T-helper 1 cell treated with Interleukin-12 subunit alpha and Interleukin-12 subunit beta and Interleukin-4 antibody, amounts not matched to agents 30 μg/mL and 1 μg/mL, for 36 hours (primary cell): ENCODE measurements around the gene DIP2C.
"Not testable (repeated sequence)": the region's sequence is repeated elsewhere in the genome, so short reads cannot be mapped to it uniquely, and the experiment has no call there.

Source experiments
- H3K27ac Mint-ChIP-seq: one replicate; pipeline ENCODE4 v1.8.0; 2021; ENCODE audit warnings: mild to moderate bottlenecking, mixed read lengths
- H3K27me3 Mint-ChIP-seq: one replicate; pipeline ENCODE4 v1.8.0; 2021; ENCODE audit warnings: low read depth, mixed read lengths
- H3K36me3 Mint-ChIP-seq: one replicate; pipeline ENCODE4 v1.8.0; 2021; ENCODE audit warnings: low read depth, mixed read lengths
- H3K4me1 Mint-ChIP-seq: one replicate; pipeline ENCODE4 v1.8.0; 2021; ENCODE audit warnings: low read depth, mixed read lengths
- H3K4me3 Mint-ChIP-seq: one replicate; pipeline ENCODE4 v1.8.0; 2021; ENCODE audit warnings: mild to moderate bottlenecking, moderate library complexity, mixed read lengths
- H3K9me3 Mint-ChIP-seq: one replicate; pipeline ENCODE4 v1.8.0; 2021; ENCODE audit warnings: mixed read lengths

The DIP2C gene

DNA sequence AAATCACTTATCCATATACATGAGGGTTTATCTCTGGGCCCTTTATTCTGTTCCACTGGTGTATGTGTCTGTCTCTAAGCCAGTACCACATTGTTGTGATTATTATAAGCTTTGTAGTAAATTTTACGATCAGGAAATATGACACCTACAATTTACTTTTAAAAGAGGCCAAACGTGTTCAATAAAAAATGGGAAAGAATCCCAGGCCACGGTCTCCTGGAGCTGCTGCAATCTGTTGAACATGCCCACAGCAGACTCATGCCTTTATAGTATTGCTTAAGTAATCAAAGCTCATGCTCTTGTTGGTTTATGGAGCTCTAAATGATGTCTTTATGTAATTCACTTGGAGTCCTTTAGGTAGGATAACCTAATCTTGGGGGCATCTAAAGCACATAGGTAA, 281.2 kb downstream of the DIP2C start:
- Mint-ChIP-seq H3K36me3 (no peaks in the 10 kb centered on the region), H3K4me3 (no peak overlapping the region), H3K27ac (no peak overlapping the region), H3K27me3 (no peaks in the 10 kb centered on the region), H3K9me3 (no peaks in the 10 kb centered on the region), H3K4me1 (no peaks in the 10 kb centered on the region)

DNA sequence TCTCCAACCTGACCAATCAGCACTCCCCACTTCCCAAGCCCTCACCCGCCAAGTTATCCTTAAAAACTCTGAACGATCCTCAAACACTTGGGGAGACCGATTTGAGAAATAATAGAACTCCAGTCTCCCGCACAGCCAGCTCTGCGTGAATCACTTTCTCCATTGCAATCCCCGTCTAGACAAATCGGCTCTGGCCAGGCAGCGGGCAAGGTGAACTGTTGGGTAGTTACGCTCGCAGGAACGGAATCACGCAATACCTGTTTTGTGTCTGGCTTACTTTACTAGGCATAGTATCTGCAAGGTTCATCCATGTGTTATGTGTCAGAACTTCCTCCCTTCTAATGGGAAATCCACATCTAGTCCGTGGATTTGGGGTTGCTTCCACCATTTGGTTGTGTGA, 282.5 kb downstream of the DIP2C start:
- H3K4me1 Mint-ChIP-seq = no peaks in the 10 kb centered on the region
- H3K27ac Mint-ChIP-seq = no peak overlapping the region
- no peaks in the 10 kb centered on the region for H3K36me3 Mint-ChIP-seq
- H3K4me3 Mint-ChIP-seq = no peak overlapping the region
- H3K27me3 Mint-ChIP-seq = no peaks in the 10 kb centered on the region
- H3K9me3 Mint-ChIP-seq = no peaks in the 10 kb centered on the region

DNA sequence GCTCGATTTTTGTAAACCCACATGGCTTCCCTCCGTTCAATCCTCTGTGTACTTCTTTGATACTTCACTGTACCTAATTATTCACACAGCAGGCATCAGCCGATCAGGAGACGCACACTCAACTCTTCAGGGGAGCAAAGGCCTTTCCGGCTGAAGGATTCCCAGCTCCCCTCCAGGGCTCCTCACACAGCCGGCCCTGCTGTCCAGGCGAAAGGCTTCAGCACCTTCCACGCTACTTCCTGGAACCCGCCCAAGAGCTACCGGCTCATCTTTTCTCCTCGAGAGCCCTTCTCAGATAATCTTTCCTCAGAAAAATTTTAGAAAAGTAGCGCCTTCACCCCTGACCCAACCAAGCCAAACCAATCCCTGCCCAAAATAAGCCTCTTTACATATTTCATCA, 283.8 kb downstream of the DIP2C start:
- no peaks in the 10 kb centered on the region for H3K27me3 Mint-ChIP-seq
- H3K27ac Mint-ChIP-seq = no peak overlapping the region
- H3K4me1 Mint-ChIP-seq = no peaks in the 10 kb centered on the region
- H3K4me3 Mint-ChIP-seq = no peak overlapping the region
- H3K36me3 Mint-ChIP-seq = no peaks in the 10 kb centered on the region
- no peaks in the 10 kb centered on the region for H3K9me3 Mint-ChIP-seq

DNA sequence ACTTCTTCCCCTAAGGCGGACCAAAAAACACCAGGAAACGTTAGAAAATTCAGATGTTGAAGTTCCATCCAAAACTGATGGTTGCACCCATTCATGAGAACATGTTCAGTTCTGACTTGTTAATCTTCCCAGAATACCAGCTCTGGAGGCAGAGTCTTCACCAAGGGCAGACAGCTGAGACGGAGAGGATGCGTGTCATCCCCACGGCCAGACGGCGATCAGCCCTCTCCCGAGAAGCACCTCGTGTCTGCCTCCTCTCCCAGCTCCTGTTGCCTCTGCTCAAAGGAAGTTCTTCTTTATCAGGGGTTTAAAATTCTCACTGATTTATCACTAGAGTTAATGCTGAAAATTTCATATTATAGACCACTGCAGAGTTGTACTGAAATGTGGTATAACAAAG, 284.5 kb downstream of the DIP2C start:
- no peaks in the 10 kb centered on the region for H3K9me3 Mint-ChIP-seq
- H3K4me1 Mint-ChIP-seq = no peaks in the 10 kb centered on the region
- H3K27me3 Mint-ChIP-seq = no peaks in the 10 kb centered on the region
- H3K27ac Mint-ChIP-seq = no peak overlapping the region
- H3K36me3 Mint-ChIP-seq = no peaks in the 10 kb centered on the region
- no peak overlapping the region for H3K4me3 Mint-ChIP-seq

DNA sequence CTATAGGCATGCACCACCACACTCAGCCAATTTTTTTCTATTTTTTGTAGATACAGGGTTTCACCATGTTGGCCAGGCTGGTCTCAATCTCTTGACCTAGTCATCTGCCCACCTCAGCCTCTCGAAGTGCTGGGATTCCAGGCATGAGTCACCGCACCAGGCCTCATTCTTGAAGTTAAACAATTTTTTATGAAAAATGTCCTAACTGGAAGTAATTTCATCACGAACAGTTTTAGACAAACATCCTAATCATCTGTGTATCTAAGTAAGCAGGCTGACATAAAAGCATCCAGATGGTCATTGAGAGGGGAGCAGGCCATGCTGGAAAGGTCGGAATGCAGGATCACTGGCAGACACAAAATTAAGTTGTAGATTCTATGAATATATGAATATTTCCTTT, 285.1 kb downstream of the DIP2C start:
- Mint-ChIP-seq H3K4me3 (no peak overlapping the region), H3K27me3 (no peaks in the 10 kb centered on the region)

DNA sequence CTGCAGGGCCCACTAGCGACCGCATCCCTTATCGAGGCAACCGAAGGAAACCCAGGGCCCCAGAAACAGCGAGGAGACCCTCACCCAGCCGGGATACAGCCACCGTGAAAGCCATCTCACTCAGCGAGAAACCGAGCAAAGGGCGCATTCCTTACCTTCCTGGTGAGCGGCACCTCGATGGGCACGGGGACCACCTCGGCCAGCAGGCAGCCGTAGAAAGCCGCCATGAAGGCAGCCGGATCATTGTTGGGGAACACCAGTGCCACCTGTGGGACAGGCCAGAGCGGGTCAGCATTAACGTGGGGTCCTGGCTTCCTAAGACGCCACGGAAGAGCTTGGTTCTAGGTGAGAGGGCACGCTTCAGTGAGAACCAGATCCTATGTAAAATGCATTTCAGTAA, 290.5 kb downstream of the DIP2C start:
- Mint-ChIP-seq H3K27me3 (no peaks in the 10 kb centered on the region), H3K27ac (no peak overlapping the region), H3K9me3 (no peaks in the 10 kb centered on the region), H3K4me1 (no peaks in the 10 kb centered on the region), H3K4me3 (no peak overlapping the region), H3K36me3 (no peaks in the 10 kb centered on the region)

More for the DNA sequence above, 285.1 kb downstream of the DIP2C start:
- H3K27ac Mint-ChIP-seq = no peak overlapping the region
- H3K4me1 Mint-ChIP-seq = no peaks in the 10 kb centered on the region
- no peaks in the 10 kb centered on the region for H3K9me3 Mint-ChIP-seq
- no peaks in the 10 kb centered on the region for H3K36me3 Mint-ChIP-seq

DNA sequence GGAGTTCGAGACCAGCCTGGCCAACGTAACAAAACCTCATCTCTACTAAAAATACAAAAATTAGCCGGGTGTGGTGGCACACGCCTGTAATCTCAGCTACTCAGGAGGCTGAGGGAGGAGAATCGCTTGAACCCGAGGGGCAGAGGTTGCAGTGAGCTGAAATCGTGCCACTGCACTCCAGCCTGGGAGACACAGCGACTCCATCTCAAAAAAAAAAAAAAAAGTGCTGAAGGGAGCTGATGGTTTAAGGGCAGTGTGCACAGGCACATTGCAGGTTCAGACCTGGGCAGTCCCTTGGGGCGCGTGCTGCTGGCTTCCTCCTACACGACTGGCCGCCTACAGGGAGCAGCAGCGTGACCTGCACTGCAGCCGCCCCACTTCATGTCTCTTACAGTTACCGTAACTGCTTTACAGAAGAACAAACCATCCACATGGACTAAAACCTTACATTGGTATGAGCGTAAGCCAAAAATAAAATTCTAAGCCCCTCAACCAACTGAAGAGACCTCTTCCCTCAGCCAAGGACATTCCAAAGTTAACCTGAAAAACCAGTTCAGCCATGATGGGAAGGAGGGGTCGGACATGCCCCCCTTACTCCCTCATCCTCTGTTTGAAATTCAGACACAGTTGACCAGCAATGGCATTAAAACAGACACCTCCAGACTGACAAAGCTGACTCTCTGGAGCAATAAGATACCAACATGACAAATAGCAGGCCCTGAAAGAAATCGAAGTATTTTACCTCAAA, 292.0 kb downstream of the DIP2C start:
- Mint-ChIP-seq H3K27ac (no peak overlapping the region), H3K4me3 (no peak overlapping the region), H3K27me3 (no peaks in the 10 kb centered on the region), H3K4me1 (no peaks in the 10 kb centered on the region), H3K36me3 (no peaks in the 10 kb centered on the region), H3K9me3 (no peaks in the 10 kb centered on the region)

DNA sequence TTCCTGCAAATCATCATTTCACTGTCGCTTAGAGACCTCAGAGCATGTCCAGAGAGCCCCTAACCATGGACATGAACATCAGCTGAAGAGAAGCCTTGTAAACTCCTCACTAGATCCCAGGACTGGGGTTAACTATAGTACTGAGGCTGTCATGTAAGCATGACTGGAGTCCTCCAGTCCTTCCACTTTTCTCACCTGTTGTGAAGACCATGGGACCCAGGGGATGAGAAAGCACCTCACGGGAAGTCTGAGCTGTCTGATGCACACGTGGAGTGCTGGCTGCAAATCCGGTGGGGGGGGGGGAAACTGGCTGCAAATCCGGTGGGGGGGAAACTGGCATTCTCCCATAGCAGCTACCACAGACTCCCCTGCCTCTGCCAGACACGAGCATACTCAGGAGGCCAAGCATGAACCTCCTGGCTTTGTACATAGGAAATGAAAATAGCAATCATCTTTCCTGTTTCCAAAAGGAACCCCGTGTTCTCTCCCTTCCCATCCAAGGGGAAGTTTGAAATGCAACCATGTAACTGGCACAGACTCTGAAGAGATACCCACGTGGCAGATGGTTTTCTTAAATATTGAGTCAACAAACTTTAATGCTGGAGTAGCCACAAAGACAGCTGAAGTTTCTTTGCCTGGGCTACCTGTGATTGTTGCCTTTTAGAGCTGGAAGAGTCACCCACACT, 292.8 kb downstream of the DIP2C start:
- H3K27ac Mint-ChIP-seq = no peak overlapping the region
- H3K27me3 Mint-ChIP-seq = no peaks in the 10 kb centered on the region
- H3K9me3 Mint-ChIP-seq = no peaks in the 10 kb centered on the region
- H3K36me3 Mint-ChIP-seq = no peaks in the 10 kb centered on the region
- no peak overlapping the region for H3K4me3 Mint-ChIP-seq
- H3K4me1 Mint-ChIP-seq = no peaks in the 10 kb centered on the region

DNA sequence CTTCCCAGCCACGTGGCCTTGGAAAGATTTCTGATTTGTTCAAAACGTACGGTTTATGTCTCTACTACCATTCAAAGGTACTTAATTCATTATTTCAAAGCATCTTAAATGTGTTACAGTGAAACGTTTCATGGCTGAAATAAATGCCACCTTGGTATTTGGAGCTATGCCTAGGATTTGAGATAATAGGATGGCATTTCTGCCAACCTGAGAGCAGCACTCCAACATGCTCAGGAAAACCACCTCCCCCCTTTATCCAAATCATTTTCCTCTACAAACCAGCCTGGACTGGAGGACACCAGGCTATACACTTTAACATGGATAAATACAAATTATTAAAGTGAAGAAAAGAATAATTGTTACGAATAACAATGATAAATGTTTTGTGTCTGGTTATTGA, 293.4 kb downstream of the DIP2C start:
- Mint-ChIP-seq H3K36me3 (no peaks in the 10 kb centered on the region), H3K4me3 (no peak overlapping the region), H3K27ac (no peak overlapping the region), H3K4me1 (no peaks in the 10 kb centered on the region), H3K27me3 (no peaks in the 10 kb centered on the region), H3K9me3 (no peaks in the 10 kb centered on the region)

DNA sequence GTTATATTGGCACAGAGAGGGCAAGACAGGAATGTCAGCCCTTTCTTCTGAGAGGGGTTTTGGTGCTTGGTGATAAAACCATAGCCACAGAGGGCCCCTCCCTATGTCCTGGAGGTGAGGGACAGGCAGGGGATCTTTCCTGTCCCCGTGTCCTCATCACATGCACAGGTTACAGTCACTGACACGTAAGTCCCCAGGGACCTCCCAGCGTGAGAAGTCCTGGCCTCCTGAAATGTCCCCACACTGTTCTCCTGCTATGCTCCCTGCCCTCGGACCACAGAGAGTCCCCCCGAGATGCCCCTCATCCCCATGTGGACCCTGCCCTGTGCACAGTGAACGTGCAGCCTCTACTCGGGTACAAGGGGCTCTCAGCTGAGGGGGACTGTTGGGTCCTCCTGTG, 293.8 kb downstream of the DIP2C start:
- Mint-ChIP-seq H3K27ac (no peak overlapping the region), H3K4me3 (no peak overlapping the region), H3K4me1 (no peaks in the 10 kb centered on the region), H3K36me3 (no peaks in the 10 kb centered on the region), H3K9me3 (no peaks in the 10 kb centered on the region), H3K27me3 (no peaks in the 10 kb centered on the region)

DNA sequence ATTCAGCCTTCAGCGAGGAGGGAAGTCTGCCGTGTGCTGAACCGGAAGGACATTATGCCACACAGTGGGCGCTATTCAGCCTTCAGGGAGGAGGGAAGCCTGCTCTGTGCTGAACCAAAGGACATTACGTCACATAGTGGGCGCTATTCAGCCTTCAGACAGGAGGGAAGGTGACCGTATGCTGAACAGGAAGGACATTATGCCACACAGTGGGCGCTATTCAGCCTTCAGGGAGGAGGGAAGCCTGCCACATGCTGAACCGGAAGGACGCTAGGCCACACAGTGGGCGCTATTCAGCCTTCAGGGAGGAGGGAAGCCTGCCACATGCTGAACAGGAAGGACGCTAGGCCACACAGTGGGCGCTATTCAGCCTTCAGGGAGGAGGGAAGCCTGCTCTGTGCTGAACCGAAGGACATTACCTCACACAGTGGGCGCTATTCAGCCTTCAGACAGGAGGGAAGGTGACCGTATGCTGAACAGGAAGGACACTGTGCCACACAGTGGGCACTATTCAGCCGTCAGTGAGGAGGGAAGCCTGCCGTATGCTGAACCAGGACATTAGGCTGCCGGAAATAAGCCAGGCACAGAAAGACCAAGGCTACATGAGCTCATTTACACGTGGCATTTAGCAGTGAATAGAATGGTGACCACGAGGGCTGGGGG, 294.9 kb downstream of the DIP2C start:
- not testable (repeated sequence) for H3K4me1 Mint-ChIP-seq, H3K27ac Mint-ChIP-seq, H3K36me3 Mint-ChIP-seq, H3K4me3 Mint-ChIP-seq, H3K27me3 Mint-ChIP-seq, H3K9me3 Mint-ChIP-seq

DNA sequence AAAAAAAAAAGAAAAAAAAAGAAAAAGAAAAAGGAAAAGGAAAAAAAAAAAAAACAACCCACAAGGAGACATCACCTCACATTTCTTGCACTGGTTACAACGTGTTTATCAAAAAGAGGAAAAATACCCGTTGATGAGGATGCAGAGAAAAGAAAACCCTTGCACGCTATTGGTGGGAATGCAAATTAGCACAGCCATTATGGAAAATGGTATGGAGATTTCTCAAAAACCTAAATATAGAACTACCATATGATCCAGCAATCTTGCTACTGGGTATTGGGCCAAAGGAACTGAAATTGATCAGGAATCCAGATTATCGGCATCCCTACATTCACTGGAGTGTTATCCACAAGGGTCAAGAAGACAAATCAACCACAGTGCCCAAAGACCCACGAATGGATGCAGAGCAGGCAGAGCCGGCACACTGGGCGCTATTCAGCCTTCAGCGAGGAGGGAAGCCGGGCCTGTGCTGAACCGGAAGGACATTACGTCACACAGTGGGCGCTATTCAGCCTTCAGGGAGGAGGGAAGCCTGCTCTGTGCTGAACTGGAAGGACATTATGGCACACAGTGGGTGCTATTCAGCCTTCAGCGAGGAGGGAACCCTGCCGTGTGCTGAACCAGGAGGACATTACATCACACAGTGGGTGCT, 295.6 kb downstream of the DIP2C start:
- no peaks in the 10 kb centered on the region for H3K36me3 Mint-ChIP-seq
- no peak overlapping the region for H3K27ac Mint-ChIP-seq
- no peaks in the 10 kb centered on the region for H3K27me3 Mint-ChIP-seq
- H3K9me3 Mint-ChIP-seq = no peaks in the 10 kb centered on the region
- H3K4me3 Mint-ChIP-seq = no peak overlapping the region
- no peaks in the 10 kb centered on the region for H3K4me1 Mint-ChIP-seq

DNA sequence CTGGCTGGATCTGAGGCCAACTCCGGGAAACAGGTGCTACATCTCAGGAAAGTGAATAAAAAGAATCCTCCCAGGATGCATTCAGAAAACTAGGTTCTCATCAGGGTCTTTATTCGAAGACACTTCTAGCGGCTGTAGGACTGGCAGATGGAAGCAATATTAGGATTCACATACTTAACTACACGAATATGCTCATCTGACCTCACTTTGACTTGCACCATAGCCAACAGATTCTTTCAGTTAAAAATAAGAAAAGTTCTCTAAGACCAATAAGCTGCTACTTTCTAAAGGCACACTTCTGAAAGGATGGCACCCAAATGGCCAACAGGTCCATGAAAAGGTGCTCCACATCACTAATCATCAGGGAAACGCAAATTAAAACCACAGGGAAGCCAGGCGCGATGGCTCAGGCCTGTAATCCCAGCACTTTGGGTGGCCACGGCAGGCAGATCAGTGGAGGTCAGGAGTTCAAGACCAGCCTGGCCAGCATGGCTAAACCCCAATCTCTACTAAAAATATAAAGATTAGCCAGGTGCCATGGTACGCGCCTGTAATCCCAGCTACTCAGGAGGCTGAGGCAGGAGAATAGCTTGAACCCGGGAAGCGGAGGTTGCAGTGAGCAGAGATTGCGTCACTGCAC, 296.2 kb downstream of the DIP2C start:
- Mint-ChIP-seq H3K27me3 (no peaks in the 10 kb centered on the region), H3K27ac (no peak overlapping the region), H3K9me3 (no peaks in the 10 kb centered on the region), H3K36me3 (no peaks in the 10 kb centered on the region), H3K4me1 (no peaks in the 10 kb centered on the region), H3K4me3 (no peak overlapping the region)

DNA sequence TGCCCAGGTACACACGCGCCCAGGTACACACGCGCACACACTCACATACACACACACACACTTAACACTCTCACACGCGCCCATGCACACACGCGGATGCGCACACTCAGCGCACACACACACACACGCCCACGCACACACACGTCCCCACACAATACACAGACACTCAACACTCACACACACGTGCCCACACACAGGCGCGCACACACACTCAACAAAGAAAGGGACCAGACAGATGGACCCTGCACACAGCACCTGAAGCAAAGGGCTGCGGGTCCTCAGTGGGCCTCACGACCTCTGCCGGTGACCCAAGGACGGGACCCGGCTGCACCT, 296.8 kb downstream of the DIP2C start:
- Mint-ChIP-seq H3K36me3 (no peaks in the 10 kb centered on the region), H3K27me3 (no peaks in the 10 kb centered on the region), H3K9me3 (no peaks in the 10 kb centered on the region), H3K27ac (no peak overlapping the region), H3K4me1 (no peaks in the 10 kb centered on the region), H3K4me3 (no peak overlapping the region)
